ENCODE results near the gene ZNF282. TPM values are rescaled to one million over a fixed set of nuclear protein-coding genes. Genes with fewer than 3 reads are reported as not detected.
A peak's percentile ranks its signal among the peaks of the same experiment; 100 is the strongest.

ZNF282 gene
- polyA plus RNA-seq, 10 donors: 12.1 to 18.9 (median 17.0) TPM

GRCh38 chr7:149188637-149189259 is 6.6 kb upstream of the ZNF282 start:
- DNase-seq: no peak

DNA sequence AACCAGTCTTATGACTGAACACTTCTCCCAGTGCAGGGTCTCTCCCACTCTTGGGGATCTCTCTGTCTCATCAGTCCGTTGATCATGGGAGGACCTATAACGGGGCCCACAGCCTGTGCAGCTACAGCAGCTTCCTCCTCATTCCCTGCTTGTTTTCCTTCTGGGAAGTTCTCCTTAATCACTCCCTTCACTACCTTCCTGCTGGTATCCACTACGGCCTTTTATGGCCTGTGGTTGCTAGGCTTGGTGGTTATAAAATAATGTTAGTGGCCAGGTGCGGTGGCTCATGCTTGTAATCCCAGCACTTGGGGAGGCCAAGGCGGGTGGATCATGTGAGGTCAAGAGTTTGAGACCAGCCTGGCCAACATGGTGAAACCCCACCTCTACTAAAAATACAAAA is 3.5 kb upstream of the ZNF282 start:
- DNase-seq: no peak

GRCh38 chr7:149194799-149195179 is 557 bp upstream of the ZNF282 start:
- DNase-seq: no peak

DNA sequence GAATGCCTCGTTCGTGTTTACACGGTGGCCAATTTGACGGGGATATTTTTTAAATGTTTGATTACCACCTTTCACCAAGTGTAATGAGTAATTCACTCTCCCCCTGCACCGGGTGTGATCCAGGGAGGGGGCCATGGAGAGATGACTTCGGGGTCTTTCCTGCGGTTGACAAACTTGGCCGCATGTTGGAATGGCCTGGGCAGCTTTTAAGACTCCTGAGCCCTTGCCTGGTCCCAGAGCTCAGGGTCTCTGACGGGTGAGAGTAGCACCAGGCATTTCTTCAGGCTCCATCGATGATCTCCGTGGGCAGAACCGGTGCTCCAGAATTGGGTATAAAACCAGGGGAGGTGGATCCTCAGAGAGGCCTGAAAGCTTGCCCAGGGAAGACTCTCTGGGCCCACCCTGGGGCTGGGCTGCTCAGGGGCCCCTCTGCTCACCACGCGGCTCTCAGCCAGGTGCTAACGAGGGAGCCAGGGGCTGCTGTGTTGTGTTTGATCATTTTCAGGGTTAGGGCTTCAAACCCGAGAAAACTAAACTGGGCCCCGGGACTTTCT is 882 bp downstream of the ZNF282 start:
- peak in 2 of 3 donors; percentile 10 to 42 for DNase-seq

DNA sequence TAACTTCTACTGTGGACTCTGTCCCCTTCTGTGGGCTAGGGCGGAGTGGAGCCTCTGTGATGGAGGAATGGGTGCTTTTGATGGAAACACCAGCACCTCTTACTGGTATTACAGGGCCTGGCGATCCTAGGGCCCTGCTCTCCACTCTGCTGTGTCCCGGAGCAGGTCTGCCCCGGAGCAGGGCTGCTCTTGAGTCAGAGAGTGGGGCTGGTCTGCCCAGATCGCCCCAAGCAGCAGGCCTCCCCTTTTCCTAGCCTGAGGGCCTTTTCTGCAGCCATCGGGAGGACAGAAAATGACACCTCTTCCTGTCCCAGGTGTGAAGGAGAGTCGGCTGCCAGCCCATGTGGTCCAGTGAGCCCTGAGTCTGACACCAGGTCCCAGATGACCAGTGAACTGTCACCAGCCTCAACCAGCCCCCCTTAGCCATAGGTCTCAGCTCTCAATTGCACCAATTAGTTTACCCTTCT is 1.4 kb downstream of the ZNF282 start:
- DNase-seq: no peak

- no peak for DNase-seq
These were observed 2.3 kb downstream of the ZNF282 start for GRCh38 chr7:149197675-149198074.

DNA sequence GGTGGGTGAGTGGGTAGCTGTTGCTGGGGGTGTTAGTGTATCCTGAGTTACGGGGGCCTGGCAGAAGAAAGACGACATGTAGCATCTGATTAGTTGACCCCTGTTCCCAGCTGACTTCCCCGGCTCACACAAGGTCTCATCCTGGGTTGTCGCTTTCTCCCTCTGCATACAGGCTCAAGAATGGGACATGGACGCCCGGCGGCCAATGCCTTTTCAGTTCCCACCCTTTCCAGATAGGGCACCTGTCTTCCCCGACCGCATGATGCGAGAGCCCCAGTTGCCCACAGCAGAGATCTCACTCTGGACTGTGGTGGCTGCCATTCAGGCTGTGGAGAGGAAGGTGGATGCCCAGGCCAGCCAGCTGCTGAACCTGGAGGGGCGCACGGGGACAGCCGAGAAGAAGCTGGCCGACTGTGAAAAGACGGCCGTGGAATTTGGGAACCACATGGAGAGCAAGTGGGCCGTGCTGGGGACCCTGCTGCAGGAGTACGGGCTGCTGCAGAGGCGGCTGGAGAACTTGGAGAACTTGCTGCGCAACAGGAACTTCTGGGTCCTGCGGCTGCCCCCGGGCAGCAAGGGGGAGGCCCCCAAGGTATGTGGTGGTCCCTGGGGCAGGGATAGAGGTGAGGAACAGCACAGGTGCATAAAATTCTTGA is 2.9 kb downstream of the ZNF282 start:
- DNase-seq: no peak

DNA sequence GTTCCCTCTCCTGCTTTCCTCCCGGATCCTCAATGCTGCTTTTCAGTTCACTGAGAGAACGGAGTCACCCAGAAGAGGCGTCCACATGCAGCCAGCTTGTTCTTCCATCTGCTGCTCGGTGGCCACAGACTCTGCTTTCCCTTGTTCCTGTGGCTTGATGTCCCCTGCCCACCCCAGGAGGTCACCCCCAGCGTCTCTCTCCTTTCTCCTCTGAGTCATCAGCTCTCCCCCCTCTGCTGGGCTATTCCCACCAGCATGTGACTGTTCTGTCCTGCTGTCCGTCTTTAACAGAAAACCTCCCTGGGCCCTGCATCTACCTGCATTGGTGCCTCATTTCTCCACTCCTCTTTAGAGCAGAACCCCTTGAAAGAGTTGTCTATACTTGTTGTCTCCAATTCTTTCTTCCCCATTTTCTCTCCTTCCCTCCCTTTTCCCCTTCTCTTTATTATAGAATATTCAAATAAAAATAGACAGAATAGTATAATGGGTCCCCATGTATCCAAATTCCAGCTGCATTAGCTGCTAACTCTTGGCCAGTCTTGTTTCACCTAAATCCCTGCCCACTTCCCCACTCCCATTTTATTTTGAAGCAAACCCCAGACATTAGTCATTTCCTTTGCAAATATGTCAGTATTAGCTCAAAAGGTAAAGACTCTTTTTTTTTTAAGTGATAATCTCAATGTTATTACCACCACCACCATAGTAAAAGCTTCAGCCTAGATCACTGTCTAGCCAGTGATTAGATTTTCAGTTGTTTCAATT is 4.1 kb downstream of the ZNF282 start:
- DNase-seq: no peak

GRCh38 chr7:149202831-149203231 is 7.5 kb downstream of the ZNF282 start:
- DNase-seq: no peak

- no peak for DNase-seq
These were observed 10.5 kb downstream of the ZNF282 start for GRCh38 chr7:149205690-149206381.

DNA sequence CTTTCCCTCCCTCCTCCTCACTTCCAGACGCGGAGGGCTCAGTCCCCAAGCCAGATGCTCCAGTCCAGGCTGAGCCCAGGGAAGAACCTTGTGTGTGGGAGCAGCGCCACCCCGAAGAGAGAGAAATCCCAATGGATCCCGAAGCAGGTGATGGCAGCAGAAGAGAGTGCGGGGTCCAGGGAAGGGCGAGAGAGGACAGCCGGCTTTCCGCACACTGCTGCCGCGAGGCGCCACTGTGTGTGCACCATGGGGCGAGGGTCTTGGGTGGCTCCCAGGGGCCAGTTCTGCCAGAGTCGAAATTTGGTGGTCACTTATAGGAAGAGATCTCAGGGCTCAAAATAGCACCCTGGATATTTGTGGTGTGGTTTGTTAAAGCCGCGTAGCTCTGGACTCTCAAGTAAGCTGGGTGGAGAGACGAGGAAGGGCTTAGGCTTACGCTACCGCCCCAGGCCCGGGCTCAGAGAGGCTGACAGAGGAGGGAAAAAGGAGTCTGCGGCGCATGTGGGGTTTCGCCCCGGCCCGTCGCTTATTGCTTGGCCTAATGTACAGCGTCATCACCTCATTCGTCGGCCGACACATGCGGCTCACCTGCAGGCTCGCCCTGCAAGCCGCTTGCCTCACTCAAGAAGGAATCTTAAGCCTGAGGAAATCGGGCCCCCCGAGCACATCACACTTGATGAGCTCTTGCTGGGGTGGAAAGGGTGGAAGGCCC is 12.1 kb downstream of the ZNF282 start:
- DNase-seq: no peak

DNA sequence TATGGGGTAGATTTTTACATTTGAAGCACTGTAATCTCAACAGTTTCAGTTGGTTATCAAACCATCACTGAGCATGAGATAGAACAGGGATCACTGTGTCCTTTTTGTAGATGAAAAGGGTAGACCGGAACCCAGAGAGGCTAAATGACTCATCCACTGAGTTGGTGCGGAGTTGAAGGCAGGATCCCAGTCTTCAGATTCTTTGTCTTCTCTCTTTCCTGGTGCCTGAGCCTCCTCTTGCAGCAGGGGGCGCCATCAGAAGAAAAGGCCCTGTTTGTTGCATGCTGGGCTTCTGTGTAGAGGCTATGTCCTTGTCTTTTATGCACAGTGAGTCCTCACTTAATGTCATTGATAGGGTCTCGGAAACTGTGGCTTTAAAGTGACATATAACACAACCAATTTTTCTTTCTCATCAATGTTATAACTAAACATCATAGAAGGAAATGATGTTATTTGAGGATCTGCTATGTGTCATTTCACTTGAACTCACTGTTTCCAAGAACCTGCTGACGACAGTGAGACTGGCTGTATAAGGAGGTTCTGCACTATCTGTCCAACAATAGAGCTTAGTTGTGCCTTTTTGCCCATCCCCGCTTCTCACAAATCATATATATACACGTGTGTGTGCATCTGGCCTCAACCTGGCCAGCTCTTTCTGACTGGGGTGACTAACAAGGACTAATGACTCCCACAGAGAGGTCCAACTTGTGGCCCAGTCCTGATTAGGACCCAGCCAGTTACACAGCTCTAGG is 14.3 kb downstream of the ZNF282 start:
- DNase-seq: no peak

GRCh38 chr7:149210551-149210950 is 15.2 kb downstream of the ZNF282 start:
- DNase-seq: no peak

DNA sequence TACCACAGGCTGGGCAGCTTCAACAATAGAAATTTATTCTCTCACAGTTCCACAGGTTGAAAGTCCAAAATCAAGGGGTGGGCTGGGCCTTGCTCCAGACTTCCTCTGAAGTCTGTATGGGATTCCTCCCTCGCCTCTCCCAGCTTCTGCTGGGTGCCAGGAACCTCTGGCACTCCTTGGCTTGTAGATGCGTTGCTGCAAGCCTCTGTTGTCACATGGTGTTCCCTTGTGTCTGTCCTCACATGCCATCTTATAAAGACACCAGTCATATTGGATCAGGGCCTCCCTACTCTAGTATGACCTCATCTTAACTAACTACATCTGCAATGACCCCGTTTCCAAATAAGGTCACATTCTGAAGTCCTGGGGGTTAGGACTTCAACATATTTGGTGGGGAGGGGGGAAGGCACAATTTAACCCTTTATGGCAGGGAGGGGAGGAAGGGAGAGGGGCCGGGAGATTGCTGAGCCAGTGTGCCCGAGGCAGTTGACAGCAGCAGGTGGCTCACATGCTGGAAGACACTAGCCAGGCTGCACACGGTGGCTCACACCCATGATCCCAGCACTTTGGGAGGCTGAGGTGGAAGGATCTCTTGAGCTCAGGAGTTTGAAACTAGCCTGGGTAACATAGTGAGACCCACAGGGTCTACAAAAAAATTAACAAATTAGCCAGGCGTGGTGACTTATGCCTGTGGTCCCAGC is 18.8 kb downstream of the ZNF282 start:
- DNase-seq: no peak

DNA sequence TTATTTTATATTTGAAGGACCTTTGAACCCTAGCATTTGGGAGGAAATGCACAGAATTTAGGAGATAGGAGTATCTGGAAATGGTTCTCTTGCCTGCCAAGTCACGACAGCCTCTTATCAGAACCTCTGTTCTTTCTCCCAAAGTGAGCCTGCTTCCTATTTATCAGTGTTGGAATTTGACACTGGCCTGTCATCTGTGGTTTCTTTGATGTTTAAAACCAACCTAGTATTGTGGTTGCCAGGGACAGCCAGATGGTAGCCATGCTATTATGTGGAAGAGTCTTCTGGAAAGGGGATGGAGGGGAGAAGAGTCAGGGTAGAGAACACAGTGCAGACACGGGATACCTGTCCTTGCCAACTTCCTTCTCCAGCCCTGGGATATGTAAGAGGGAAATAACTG is 21.1 kb downstream of the ZNF282 start:
- no peak for DNase-seq

DNA sequence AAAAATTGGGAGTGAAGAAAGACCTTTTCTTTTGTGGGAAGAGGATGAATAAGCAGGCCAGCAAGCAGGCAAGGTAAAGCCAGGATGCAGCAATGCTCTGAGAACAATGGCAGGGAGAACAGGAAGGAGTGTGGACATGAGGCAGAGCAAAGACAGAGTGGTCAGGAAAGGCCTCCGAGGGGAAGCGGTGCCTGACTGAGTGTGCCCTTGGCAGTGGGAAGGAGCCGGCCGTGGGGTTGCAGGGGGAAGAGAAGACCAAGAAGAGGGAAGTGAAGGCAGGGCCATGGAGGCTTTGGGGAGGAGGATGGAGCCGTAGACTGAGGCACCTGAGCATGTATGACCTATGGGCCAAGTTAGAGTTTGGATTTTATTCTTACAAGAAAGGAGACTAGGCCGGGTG is 22.2 kb downstream of the ZNF282 start:
- DNase-seq: no peak

- DNase-seq: no peak
These were observed 23.4 kb downstream of the ZNF282 start for GRCh38 chr7:149218469-149219420.

GRCh38 chr7:149220534-149220933 is 25.2 kb downstream of the ZNF282 start:
- no peak for DNase-seq

DNA sequence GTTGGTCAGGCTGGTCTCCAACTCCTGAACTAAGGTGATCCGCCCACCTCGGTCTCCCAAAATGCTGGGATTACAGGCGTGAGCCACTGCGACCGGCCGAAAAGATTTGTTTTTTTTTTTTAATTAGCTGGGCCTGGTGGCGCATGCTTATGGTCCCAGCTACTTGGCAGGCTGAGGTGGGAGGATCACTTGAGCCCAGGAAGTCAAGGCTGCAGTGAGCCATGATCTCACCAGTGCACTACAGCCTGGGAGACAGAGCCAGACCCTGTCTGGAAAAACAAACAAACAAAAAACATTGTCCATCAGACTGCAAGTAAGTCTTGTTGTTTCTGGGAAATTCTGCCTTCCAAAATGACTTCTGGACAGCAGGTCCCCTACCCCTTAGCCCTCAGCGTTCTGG is 27.8 kb downstream of the ZNF282 start:
- DNase-seq: no peak
